SK-N-SH (cell line): ENCODE results near the gene CSRP3.

ENCODE experiments used
- EP300 ChIP-seq, 2 experiments: IDR thresholded peaks; 2 replicates each; pipeline versions ENCODE4 v1.4.0 to v1.6.1; 2012; ENCODE audit warnings: borderline replicate concordance in 1 of 2, low read depth in 1 of 2, low read length in 1 of 2
- EZH2phosphoT487 ChIP-seq: fragments of 200-600 bp; sonication (generic); IDR thresholded peaks from 2 replicates; pipeline ENCODE4 v1.6.1; 2017; ENCODE audit warnings: low read depth, mixed run types, mild to moderate bottlenecking, antibody characterized with exemption, moderate library complexity, borderline replicate concordance
- FOXM1 ChIP-seq: IDR thresholded peaks from 2 replicates; pipeline ENCODE4 v1.4.0; 2012; ENCODE audit warnings: low read depth, mild to moderate bottlenecking
- GABPA ChIP-seq: IDR thresholded peaks from 2 replicates; pipeline ENCODE4 v1.4.0; 2012; ENCODE audit warnings: low read depth, mild to moderate bottlenecking
- NRF1 ChIP-seq: IDR thresholded peaks from 2 replicates; pipeline ENCODE4 v1.6.1; 2012; ENCODE audit warnings: low read depth, mild to moderate bottlenecking, low read length
- SIN3A ChIP-seq: IDR thresholded peaks from 2 replicates; pipeline ENCODE4 v1.6.1; 2012; ENCODE audit warnings: low read depth, mild to moderate bottlenecking, low read length, moderate library complexity, borderline replicate concordance
- TAF1 ChIP-seq: IDR thresholded peaks from 2 replicates; pipeline ENCODE4 v1.6.1; 2012; ENCODE audit warnings: low read depth, mild to moderate bottlenecking, low read length, moderate library complexity, borderline replicate concordance
- YY1 ChIP-seq: IDR thresholded peaks from 2 replicates; pipeline ENCODE4 v1.4.0; 2012; ENCODE audit warnings: low read depth, mild to moderate bottlenecking
- TF ChIP-seq, protein P1 (sequence below): fragments of 200-600 bp; sonication (generic); IDR thresholded peaks from 2 replicates; pipeline ENCODE4 v1.6.1; 2017; ENCODE audit warnings: antibody characterized with exemption, mild to moderate bottlenecking, moderate library complexity
- TF ChIP-seq, protein P2 (sequence below): IDR thresholded peaks from 2 replicates; pipeline ENCODE4 v1.4.0; 2012; ENCODE audit warnings: low read depth
- TF ChIP-seq, protein P3 (sequence below): IDR thresholded peaks from 2 replicates; pipeline ENCODE4 v1.6.1; 2012; ENCODE audit warnings: mild to moderate bottlenecking, low read depth, low read length, moderate library complexity

DNA sequence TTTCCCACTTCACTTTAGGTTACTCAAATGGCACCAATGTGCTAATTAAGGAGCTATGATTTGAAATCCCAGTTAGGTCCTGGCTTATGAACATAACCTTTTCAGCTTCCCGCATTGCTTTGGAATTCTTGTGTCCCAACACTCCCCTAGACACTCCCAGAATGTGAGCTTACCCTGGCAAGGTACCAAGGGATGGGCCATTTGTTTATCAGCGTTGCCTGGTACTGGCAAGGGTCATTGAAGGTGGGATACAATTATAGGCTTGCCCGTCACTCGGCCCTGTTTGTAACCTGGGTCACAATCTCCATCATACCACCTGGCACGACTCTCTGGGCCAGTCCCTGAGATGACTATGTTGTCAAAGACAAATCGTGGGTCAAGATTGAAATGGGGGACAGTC is 5.4 kb downstream of the CSRP3 start:
- TF ChIP-seq, protein P1, sequence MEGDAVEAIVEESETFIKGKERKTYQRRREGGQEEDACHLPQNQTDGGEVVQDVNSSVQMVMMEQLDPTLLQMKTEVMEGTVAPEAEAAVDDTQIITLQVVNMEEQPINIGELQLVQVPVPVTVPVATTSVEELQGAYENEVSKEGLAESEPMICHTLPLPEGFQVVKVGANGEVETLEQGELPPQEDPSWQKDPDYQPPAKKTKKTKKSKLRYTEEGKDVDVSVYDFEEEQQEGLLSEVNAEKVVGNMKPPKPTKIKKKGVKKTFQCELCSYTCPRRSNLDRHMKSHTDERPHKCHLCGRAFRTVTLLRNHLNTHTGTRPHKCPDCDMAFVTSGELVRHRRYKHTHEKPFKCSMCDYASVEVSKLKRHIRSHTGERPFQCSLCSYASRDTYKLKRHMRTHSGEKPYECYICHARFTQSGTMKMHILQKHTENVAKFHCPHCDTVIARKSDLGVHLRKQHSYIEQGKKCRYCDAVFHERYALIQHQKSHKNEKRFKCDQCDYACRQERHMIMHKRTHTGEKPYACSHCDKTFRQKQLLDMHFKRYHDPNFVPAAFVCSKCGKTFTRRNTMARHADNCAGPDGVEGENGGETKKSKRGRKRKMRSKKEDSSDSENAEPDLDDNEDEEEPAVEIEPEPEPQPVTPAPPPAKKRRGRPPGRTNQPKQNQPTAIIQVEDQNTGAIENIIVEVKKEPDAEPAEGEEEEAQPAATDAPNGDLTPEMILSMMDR, result no peak
- no peak for TF ChIP-seq FOXM1
- TF ChIP-seq TAF1, result no peak
- TF ChIP-seq, protein P2, sequence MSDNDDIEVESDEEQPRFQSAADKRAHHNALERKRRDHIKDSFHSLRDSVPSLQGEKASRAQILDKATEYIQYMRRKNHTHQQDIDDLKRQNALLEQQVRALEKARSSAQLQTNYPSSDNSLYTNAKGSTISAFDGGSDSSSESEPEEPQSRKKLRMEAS, result no peak
- TF ChIP-seq YY1, result no peak
- no peak for TF ChIP-seq EP300 (IDR thresholded peaks at IDR 0.05; ENCODE audit: borderline replicate concordance in 1 of 2, low read depth in 1 of 2, low read length in 1 of 2)
- no peak for TF ChIP-seq GABPA
- TF ChIP-seq SIN3A, result no peak
- TF ChIP-seq, protein P3, sequence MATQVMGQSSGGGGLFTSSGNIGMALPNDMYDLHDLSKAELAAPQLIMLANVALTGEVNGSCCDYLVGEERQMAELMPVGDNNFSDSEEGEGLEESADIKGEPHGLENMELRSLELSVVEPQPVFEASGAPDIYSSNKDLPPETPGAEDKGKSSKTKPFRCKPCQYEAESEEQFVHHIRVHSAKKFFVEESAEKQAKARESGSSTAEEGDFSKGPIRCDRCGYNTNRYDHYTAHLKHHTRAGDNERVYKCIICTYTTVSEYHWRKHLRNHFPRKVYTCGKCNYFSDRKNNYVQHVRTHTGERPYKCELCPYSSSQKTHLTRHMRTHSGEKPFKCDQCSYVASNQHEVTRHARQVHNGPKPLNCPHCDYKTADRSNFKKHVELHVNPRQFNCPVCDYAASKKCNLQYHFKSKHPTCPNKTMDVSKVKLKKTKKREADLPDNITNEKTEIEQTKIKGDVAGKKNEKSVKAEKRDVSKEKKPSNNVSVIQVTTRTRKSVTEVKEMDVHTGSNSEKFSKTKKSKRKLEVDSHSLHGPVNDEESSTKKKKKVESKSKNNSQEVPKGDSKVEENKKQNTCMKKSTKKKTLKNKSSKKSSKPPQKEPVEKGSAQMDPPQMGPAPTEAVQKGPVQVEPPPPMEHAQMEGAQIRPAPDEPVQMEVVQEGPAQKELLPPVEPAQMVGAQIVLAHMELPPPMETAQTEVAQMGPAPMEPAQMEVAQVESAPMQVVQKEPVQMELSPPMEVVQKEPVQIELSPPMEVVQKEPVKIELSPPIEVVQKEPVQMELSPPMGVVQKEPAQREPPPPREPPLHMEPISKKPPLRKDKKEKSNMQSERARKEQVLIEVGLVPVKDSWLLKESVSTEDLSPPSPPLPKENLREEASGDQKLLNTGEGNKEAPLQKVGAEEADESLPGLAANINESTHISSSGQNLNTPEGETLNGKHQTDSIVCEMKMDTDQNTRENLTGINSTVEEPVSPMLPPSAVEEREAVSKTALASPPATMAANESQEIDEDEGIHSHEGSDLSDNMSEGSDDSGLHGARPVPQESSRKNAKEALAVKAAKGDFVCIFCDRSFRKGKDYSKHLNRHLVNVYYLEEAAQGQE, result no peak
- TF ChIP-seq EZH2phosphoT487, result no peak
- no peak for TF ChIP-seq NRF1
